ENCODE results near the gene ZNF385C.
A peak's percentile ranks its signal among the peaks of the same experiment; 100 is the strongest.

Gene ZNF385C

DNA sequence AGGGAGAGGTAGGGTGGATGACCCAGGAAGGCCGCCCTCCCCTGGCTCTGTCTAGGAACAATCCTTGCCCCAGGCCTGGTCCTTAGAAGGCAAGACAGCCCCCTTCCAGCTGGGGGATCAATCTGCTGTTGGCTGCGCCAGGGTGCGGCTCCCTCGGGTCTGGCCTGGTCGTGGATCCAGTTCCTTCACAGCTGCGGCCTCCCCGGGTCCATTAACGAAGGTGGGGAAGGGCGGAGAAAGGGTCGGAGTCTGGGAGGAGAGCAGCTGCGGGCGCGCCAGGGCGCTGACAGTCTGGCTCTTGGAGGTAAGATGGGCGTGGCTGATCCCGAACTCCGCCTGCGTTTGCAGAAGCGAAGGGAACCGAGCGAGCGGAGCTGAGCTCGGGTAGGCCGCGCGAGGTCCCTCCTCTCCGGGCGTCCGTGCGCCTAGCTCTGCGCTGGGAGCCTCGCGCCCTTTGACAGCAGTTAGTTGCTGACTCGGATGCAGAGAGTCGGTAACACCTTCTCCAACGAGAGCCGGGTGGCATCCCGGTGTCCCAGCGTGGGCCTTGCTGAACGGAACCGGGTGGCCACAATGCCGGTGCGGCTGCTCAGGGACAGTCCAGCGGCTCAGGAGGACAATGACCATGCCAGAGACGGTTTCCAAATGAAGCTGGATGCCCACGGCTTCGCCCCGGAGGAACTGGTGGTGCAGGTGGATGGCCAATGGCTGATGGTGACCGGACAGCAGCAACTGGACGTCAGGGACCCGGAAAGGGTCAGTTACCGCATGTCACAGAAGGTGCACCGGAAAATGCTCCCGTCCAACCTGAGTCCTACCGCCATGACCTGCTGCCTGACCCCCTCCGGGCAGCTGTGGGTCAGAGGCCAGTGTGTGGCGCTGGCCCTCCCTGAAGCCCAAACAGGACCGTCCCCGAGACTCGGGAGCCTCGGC, 24.4 kb upstream of the ZNF385C start, which contains the start of gene HSPB9:
Gene HSPB9, plus strand, starts transcription at position 434 of the 933 bp plus-strand sequence. Its CDS starts 47 bp downstream, at position 481.
- H3K9ac ChIP-seq (ENCODE audit: low read depth, low read length): peak within 1 kb of the TSS; percentile 68
- DNase-seq: no peak
- H3K4me2 ChIP-seq (ENCODE audit: insufficient read depth, low read length): peak within 1 kb of the TSS; percentile 97
- H2AFZ ChIP-seq (ENCODE audit: low read depth, low read length): peak within 1 kb of the TSS; percentile 88
- H4K20me1 ChIP-seq (ENCODE audit: insufficient read depth, low read length): no peaks in the 10 kb centered on the region
- peaks cover 14% of the 10 kb centered on the region for H3K79me2 ChIP-seq (ENCODE audit: insufficient read depth, low read length)
- peak within 1 kb of the TSS; percentile 58 for H3K27ac ChIP-seq (ENCODE audit: low read length)
- no peak for ATAC-seq (ENCODE audit: insufficient read depth, low read depth)
- peak within 1 kb of the TSS in 1 of 2 experiments; percentile 74; a peak in 1 of 4 replicates for H3K4me3 ChIP-seq (ENCODE audit: low read depth in 1 of 2, low read length in 2 of 2)
- H3K4me1 ChIP-seq (ENCODE audit: insufficient read depth, low read length): peaks cover 32% of the 10 kb centered on the region
- H3K9me3 ChIP-seq (ENCODE audit: insufficient read depth, low read length, severe bottlenecking): no peaks in the 10 kb centered on the region
- no peaks in the 10 kb centered on the region for H3K27me3 ChIP-seq (ENCODE audit: insufficient read depth, low read length, poor library complexity)
- no peak for TF ChIP-seq EZH2 (IDR thresholded peaks at IDR 0.05; ENCODE audit: borderline replicate concordance, low read depth, low read length, severe bottlenecking)
- H3K36me3 ChIP-seq (ENCODE audit: insufficient read depth, low read length): peaks cover 58% of the 10 kb centered on the region

DNA sequence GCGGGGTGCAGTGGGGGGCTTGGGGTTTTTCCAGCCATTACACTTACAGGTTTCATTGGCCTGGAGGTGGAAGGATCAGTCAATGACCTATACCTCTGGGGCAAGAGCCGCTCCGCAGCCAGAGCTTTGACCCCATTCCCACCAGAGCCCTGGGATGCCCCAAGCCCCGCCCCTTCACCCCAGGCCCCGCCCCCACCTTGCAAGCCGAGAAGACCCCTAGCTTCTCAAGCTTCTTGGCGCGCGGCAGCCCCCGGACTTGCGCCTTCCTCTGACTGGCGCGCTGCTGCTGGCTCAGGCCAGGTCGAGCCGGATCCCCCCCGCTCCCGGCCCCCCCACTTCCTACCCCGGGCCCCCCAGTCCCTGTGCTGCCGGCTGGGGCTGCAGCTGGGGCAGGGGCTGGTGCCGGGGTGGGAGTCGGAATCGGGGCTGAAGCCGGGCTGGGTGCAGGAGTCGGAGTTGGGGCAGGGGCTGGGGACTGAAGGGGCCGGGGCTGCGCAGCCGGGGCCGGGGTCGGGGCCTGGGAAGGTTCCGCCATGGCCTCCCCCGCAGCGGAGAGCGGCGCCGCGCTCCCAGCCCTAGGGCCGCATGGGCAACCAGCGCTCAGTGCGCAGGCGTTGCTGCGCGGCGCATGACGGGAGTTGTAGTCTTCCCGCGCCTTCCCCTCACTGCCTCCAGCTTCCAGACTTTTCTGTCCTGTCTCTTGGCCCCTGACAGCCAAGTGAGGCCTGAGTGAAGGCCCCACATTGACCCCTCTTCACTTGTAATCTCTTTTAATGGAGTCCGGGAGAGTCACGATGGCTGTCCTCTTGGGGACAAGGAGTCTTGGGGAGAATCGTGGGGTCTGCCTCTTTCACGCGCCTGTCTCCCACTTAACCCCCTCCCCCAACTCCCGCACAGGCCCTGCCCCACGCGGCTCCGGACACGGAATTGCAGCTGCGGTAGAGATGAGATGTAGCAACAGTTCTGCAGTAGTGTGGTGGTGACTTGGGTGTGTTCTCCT, 22.8 kb upstream of the ZNF385C start, which contains the start of gene KAT2A:
Gene KAT2A, minus strand, starts transcription at position 598 of the 1,000 bp plus-strand sequence. Its CDS starts 63 bp downstream, at position 535.
- Histone ChIP-seq H3K27me3 (ENCODE audit: insufficient read depth, low read length, poor library complexity) (no peaks in the 10 kb centered on the region), H3K4me2 (ENCODE audit: insufficient read depth, low read length) (peak within 1 kb of the TSS; percentile 97), H3K36me3 (ENCODE audit: insufficient read depth, low read length) (peaks cover 59% of the 10 kb centered on the region), H4K20me1 (ENCODE audit: insufficient read depth, low read length) (no peaks in the 10 kb centered on the region), H3K9ac (ENCODE audit: low read depth, low read length) (peak within 1 kb of the TSS; percentile 68), H3K9me3 (ENCODE audit: insufficient read depth, low read length, severe bottlenecking) (no peaks in the 10 kb centered on the region), H3K27ac (ENCODE audit: low read length) (peak within 1 kb of the TSS; percentile 58), H3K4me1 (ENCODE audit: insufficient read depth, low read length) (peaks cover 37% of the 10 kb centered on the region), H3K79me2 (ENCODE audit: insufficient read depth, low read length) (peaks cover 14% of the 10 kb centered on the region), H3K4me3 (ENCODE audit: low read depth in 1 of 2, low read length in 2 of 2) (peak within 1 kb of the TSS; percentile 59 to 74; a peak in 3 of 4 replicates), H2AFZ (ENCODE audit: low read depth, low read length) (peak within 1 kb of the TSS; percentile 88)
- ATAC-seq (ENCODE audit: insufficient read depth, low read depth): peak; percentile 93
- DNase-seq: peak; percentile 83
- TF ChIP-seq, protein P1, sequence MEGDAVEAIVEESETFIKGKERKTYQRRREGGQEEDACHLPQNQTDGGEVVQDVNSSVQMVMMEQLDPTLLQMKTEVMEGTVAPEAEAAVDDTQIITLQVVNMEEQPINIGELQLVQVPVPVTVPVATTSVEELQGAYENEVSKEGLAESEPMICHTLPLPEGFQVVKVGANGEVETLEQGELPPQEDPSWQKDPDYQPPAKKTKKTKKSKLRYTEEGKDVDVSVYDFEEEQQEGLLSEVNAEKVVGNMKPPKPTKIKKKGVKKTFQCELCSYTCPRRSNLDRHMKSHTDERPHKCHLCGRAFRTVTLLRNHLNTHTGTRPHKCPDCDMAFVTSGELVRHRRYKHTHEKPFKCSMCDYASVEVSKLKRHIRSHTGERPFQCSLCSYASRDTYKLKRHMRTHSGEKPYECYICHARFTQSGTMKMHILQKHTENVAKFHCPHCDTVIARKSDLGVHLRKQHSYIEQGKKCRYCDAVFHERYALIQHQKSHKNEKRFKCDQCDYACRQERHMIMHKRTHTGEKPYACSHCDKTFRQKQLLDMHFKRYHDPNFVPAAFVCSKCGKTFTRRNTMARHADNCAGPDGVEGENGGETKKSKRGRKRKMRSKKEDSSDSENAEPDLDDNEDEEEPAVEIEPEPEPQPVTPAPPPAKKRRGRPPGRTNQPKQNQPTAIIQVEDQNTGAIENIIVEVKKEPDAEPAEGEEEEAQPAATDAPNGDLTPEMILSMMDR (IDR thresholded peaks at IDR 0.05; ENCODE audit: borderline replicate concordance, extremely low read depth, low read length, poor library complexity, severe bottlenecking): no peak
- TF ChIP-seq EZH2 (IDR thresholded peaks at IDR 0.05; ENCODE audit: borderline replicate concordance, low read depth, low read length, severe bottlenecking): no peak

DNA sequence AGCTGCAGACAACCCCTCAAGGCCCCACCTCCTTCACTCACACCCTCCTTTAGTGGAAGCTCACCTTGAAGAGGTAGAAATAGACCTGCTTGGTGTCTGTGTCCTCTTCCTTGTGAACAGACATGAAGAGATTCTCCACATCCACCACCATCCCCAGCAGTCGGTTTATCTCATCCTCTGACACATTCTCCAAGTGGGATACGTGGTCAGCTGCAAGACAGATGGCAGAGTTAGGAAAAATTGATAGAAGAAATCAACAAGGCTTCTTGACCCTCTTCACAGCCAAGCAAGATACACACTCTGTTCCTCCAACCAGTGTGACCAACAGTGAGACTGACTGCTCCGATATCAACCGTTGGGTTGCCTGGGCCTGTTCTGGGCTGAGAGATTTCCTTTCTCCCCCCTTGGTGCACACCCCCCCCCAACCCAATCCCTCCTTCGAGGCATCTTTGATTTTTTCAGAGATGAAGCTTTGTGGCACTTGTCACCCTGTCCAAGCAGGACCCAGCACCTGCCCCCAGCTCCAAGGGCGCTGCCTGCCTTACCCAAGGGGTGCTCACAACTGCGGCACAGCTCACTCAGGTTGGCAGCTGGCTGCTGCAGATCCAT, 22.0 kb upstream of the ZNF385C start:
- Histone ChIP-seq H3K4me2 (ENCODE audit: insufficient read depth, low read length) (peak overlapping the region; percentile 97), H3K36me3 (ENCODE audit: insufficient read depth, low read length) (peaks cover 59% of the 10 kb centered on the region), H3K27ac (ENCODE audit: low read length) (peak overlapping the region; percentile 58), H3K27me3 (ENCODE audit: insufficient read depth, low read length, poor library complexity) (no peaks in the 10 kb centered on the region), H3K4me3 (ENCODE audit: low read depth in 1 of 2, low read length in 2 of 2) (peak overlapping the region; percentile 59 to 74; a peak in 3 of 4 replicates), H3K9me3 (ENCODE audit: insufficient read depth, low read length, severe bottlenecking) (no peaks in the 10 kb centered on the region), H3K4me1 (ENCODE audit: insufficient read depth, low read length) (peaks cover 39% of the 10 kb centered on the region), H3K79me2 (ENCODE audit: insufficient read depth, low read length) (peaks cover 14% of the 10 kb centered on the region), H2AFZ (ENCODE audit: low read depth, low read length) (peak overlapping the region; percentile 61), H3K9ac (ENCODE audit: low read depth, low read length) (peak overlapping the region; percentile 68), H4K20me1 (ENCODE audit: insufficient read depth, low read length) (no peaks in the 10 kb centered on the region)
- DNase-seq: no peak
- peak; percentile 7; the same call in 1 of the 3 replicates for ATAC-seq (ENCODE audit: insufficient read depth, low read depth)
- TF ChIP-seq, protein P1 (IDR thresholded peaks at IDR 0.05; ENCODE audit: borderline replicate concordance, extremely low read depth, low read length, poor library complexity, severe bottlenecking): no peak
- no peak for TF ChIP-seq EZH2 (IDR thresholded peaks at IDR 0.05; ENCODE audit: borderline replicate concordance, low read depth, low read length, severe bottlenecking)
